Measurements from ENCODE around the gene PPM1H. TPM values are rescaled to one million over a fixed set of nuclear protein-coding genes. Genes with fewer than 3 reads are reported as not detected.

Gene PPM1H
- polyA plus RNA-seq, 1 of the 3 experiments (the other 2 are of a cell fraction): 0.13 TPM

DNA sequence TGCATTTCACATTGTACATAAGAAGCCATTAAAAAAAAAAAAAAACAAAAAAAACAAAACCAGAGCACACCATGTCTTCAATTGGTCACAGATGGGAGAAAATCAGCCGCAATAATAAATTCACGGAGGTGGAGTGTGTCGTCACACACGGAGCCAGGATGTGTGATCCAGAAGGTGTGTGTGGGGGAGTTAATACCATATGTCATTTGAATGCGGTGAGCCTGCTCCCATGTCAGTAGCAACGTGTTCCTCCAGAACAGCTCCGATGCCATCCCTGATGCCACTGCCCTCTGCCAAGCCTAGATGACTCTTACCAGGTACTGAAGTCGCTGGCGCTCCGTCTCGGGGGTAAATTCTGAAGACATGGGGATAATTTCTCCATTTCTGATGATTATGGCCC is 197.8 kb downstream of the PPM1H start:
- Histone ChIP-seq H3K9me3 (no peaks in the 10 kb centered on the region), H3K79me2 (ENCODE audit: insufficient read depth) (no peaks in the 10 kb centered on the region), H3F3A (replicated peaks; ENCODE audit: insufficient read depth) (peaks cover 10% of the 10 kb centered on the region), H3K9me2 (no peaks in the 10 kb centered on the region), H3K36me3 (replicated peaks in 1 of 2; ENCODE audit: control insufficient read depth in 1 of 2, insufficient read depth in 2 of 2, low read length in 1 of 2) (no peaks in the 10 kb centered on the region), H3K9ac (no peak overlapping the region), H3K27ac (ENCODE audit: low read depth in 2 of 2, low read length in 1 of 2) (no peak overlapping the region), H4K20me1 (ENCODE audit: insufficient read depth) (no peaks in the 10 kb centered on the region), H3K27me3 (ENCODE audit: insufficient read depth) (no peaks in the 10 kb centered on the region), H3K4me2 (no peak overlapping the region), H3K4me1 (ENCODE audit: control insufficient read depth in 1 of 2, insufficient read depth in 2 of 2, low read depth in 1 of 2, low read length in 1 of 2) (peaks cover 3 to 7% of the 10 kb centered on the region in 2 experiments; a peak in 3 of 4 replicates), H2AFZ (ENCODE audit: low read depth) (no peak overlapping the region), H3K4me3 (ENCODE audit: low read depth in 2 of 2, low read length in 1 of 2) (no peak overlapping the region)
- DNase-seq: no peak
- ChIA-PET POLR2A (no interaction called here), CTCF (no interaction called here)
- WGBS (ENCODE audit: low lambda C conversion rate): 98% methylated on average over 10 of the region's 11 CpGs
- TF ChIP-seq, protein P1, sequence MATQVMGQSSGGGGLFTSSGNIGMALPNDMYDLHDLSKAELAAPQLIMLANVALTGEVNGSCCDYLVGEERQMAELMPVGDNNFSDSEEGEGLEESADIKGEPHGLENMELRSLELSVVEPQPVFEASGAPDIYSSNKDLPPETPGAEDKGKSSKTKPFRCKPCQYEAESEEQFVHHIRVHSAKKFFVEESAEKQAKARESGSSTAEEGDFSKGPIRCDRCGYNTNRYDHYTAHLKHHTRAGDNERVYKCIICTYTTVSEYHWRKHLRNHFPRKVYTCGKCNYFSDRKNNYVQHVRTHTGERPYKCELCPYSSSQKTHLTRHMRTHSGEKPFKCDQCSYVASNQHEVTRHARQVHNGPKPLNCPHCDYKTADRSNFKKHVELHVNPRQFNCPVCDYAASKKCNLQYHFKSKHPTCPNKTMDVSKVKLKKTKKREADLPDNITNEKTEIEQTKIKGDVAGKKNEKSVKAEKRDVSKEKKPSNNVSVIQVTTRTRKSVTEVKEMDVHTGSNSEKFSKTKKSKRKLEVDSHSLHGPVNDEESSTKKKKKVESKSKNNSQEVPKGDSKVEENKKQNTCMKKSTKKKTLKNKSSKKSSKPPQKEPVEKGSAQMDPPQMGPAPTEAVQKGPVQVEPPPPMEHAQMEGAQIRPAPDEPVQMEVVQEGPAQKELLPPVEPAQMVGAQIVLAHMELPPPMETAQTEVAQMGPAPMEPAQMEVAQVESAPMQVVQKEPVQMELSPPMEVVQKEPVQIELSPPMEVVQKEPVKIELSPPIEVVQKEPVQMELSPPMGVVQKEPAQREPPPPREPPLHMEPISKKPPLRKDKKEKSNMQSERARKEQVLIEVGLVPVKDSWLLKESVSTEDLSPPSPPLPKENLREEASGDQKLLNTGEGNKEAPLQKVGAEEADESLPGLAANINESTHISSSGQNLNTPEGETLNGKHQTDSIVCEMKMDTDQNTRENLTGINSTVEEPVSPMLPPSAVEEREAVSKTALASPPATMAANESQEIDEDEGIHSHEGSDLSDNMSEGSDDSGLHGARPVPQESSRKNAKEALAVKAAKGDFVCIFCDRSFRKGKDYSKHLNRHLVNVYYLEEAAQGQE (IDR thresholded peaks at IDR 0.05; ENCODE audit: low read depth, low read length): no peak
- TF ChIP-seq SMC3 (IDR thresholded peaks at IDR 0.05; ENCODE audit: low read depth, low read length) (no peak), YY1 (IDR thresholded peaks at IDR 0.05; ENCODE audit: low read depth) (no peak), NRF1 (IDR thresholded peaks at IDR 0.05; ENCODE audit: low read depth, low read length) (no peak), TEAD4 (IDR thresholded peaks at IDR 0.05; ENCODE audit: borderline replicate concordance, insufficient read depth) (no peak), RXRA (IDR thresholded peaks at IDR 0.05; ENCODE audit: borderline replicate concordance, low read depth) (no peak), EZH2phosphoT487 (IDR thresholded peaks at IDR 0.05; ENCODE audit: borderline replicate concordance, low read depth) (no peak), SIN3A (IDR thresholded peaks at IDR 0.05; ENCODE audit: borderline replicate concordance, low read depth, low read length) (no peak), TAF1 (IDR thresholded peaks at IDR 0.05; ENCODE audit: borderline replicate concordance, low read depth, low read length) (no peak), CHD2 (IDR thresholded peaks at IDR 0.05; ENCODE audit: low read length, partially characterized antibody) (no peak), EP300 (IDR thresholded peaks at IDR 0.05; ENCODE audit: borderline replicate concordance in 1 of 2, low read depth in 1 of 2, low read length in 1 of 2) (no peak), RAD21 (IDR thresholded peaks at IDR 0.05; ENCODE audit: low read length) (no peak), GATA2 (CRISPR knock-in tag; IDR thresholded peaks at IDR 0.05) (no peak), NFIC (IDR thresholded peaks at IDR 0.05; ENCODE audit: borderline replicate concordance) (no peak)
- TF ChIP-seq, protein P2, sequence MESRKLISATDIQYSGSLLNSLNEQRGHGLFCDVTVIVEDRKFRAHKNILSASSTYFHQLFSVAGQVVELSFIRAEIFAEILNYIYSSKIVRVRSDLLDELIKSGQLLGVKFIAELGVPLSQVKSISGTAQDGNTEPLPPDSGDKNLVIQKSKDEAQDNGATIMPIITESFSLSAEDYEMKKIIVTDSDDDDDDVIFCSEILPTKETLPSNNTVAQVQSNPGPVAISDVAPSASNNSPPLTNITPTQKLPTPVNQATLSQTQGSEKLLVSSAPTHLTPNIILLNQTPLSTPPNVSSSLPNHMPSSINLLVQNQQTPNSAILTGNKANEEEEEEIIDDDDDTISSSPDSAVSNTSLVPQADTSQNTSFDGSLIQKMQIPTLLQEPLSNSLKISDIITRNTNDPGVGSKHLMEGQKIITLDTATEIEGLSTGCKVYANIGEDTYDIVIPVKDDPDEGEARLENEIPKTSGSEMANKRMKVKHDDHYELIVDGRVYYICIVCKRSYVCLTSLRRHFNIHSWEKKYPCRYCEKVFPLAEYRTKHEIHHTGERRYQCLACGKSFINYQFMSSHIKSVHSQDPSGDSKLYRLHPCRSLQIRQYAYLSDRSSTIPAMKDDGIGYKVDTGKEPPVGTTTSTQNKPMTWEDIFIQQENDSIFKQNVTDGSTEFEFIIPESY (IDR thresholded peaks at IDR 0.05; ENCODE audit: borderline replicate concordance, low read depth): no peak
- TF ChIP-seq, protein P3, sequence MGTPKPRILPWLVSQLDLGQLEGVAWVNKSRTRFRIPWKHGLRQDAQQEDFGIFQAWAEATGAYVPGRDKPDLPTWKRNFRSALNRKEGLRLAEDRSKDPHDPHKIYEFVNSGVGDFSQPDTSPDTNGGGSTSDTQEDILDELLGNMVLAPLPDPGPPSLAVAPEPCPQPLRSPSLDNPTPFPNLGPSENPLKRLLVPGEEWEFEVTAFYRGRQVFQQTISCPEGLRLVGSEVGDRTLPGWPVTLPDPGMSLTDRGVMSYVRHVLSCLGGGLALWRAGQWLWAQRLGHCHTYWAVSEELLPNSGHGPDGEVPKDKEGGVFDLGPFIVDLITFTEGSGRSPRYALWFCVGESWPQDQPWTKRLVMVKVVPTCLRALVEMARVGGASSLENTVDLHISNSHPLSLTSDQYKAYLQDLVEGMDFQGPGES (IDR thresholded peaks at IDR 0.05; ENCODE audit: low read depth, low read length): no peak
- TF ChIP-seq, protein P4, sequence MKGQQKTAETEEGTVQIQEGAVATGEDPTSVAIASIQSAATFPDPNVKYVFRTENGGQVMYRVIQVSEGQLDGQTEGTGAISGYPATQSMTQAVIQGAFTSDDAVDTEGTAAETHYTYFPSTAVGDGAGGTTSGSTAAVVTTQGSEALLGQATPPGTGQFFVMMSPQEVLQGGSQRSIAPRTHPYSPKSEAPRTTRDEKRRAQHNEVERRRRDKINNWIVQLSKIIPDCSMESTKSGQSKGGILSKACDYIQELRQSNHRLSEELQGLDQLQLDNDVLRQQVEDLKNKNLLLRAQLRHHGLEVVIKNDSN (IDR thresholded peaks at IDR 0.05; ENCODE audit: borderline replicate concordance, low read depth): no peak
- TF ChIP-seq, protein P5, sequence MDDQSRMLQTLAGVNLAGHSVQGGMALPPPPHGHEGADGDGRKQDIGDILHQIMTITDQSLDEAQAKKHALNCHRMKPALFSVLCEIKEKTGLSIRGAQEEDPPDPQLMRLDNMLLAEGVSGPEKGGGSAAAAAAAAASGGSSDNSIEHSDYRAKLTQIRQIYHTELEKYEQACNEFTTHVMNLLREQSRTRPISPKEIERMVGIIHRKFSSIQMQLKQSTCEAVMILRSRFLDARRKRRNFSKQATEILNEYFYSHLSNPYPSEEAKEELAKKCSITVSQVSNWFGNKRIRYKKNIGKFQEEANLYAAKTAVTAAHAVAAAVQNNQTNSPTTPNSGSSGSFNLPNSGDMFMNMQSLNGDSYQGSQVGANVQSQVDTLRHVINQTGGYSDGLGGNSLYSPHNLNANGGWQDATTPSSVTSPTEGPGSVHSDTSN (IDR thresholded peaks at IDR 0.05): no peak
- TF ChIP-seq, protein P6, sequence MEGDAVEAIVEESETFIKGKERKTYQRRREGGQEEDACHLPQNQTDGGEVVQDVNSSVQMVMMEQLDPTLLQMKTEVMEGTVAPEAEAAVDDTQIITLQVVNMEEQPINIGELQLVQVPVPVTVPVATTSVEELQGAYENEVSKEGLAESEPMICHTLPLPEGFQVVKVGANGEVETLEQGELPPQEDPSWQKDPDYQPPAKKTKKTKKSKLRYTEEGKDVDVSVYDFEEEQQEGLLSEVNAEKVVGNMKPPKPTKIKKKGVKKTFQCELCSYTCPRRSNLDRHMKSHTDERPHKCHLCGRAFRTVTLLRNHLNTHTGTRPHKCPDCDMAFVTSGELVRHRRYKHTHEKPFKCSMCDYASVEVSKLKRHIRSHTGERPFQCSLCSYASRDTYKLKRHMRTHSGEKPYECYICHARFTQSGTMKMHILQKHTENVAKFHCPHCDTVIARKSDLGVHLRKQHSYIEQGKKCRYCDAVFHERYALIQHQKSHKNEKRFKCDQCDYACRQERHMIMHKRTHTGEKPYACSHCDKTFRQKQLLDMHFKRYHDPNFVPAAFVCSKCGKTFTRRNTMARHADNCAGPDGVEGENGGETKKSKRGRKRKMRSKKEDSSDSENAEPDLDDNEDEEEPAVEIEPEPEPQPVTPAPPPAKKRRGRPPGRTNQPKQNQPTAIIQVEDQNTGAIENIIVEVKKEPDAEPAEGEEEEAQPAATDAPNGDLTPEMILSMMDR (IDR thresholded peaks at IDR 0.05): no peak
